Stimulated activated CD4-positive, alpha-beta T cell treated with anti-CD3 and anti-CD28 coated beads, TNF-alpha, amount 100 ng/mL, for 4 hours (primary cell): ENCODE data around the gene RTN1.

Experiments used
- DNase-seq, 3 experiments: peaks; one replicate each; pipeline ENCODE4 v3.0.0-alpha.2; 2020; ENCODE audit warnings: low read depth in 3 of 3

The RTN1 gene

GRCh38 chr14:59803052-59803540, 67.5 kb downstream of the RTN1 start:
- DNase-seq: no peak

GRCh38 chr14:59788176-59788575, 82.4 kb downstream of the RTN1 start:
- DNase-seq: no peak

GRCh38 chr14:59787045-59787674, 83.4 kb downstream of the RTN1 start:
- no peak for DNase-seq

- no peak for DNase-seq
Observed at GRCh38 chr14:59785629-59786028, 84.9 kb downstream of the RTN1 start.

- DNase-seq: no peak
Observed at GRCh38 chr14:59782760-59783159, 87.8 kb downstream of the RTN1 start.

- DNase-seq: no peak
Observed at GRCh38 chr14:59777006-59777579, 93.5 kb downstream of the RTN1 start.

GRCh38 chr14:59776468-59776867, 94.1 kb downstream of the RTN1 start:
- no peak for DNase-seq

GRCh38 chr14:59772233-59772632, 98.3 kb downstream of the RTN1 start:
- DNase-seq: no peak

- DNase-seq: no peak
Observed at GRCh38 chr14:59771577-59771976, 99.0 kb downstream of the RTN1 start.

- DNase-seq: no peak
Observed at GRCh38 chr14:59769586-59769985, 101.0 kb downstream of the RTN1 start.

GRCh38 chr14:59768855-59769375, 101.7 kb downstream of the RTN1 start:
- no peak for DNase-seq

- DNase-seq: no peak
Observed at GRCh38 chr14:59761851-59762250, 108.7 kb downstream of the RTN1 start.

GRCh38 chr14:59755409-59756135, 115.0 kb downstream of the RTN1 start:
- DNase-seq: no peak

- no peak for DNase-seq
Observed at GRCh38 chr14:59754256-59754655, 116.3 kb downstream of the RTN1 start.

- DNase-seq: no peak
Observed at GRCh38 chr14:59753512-59753911, 117.1 kb downstream of the RTN1 start.

GRCh38 chr14:59751578-59751977, 119.0 kb downstream of the RTN1 start:
- DNase-seq: no peak

GRCh38 chr14:59739794-59740193, 130.8 kb downstream of the RTN1 start:
- DNase-seq: no peak

- DNase-seq: no peak
Observed at GRCh38 chr14:59728304-59728703, 142.3 kb downstream of the RTN1 start.

- DNase-seq: no peak
Observed at GRCh38 chr14:59727073-59727661, 143.4 kb downstream of the RTN1 start.

GRCh38 chr14:59711080-59711479, 159.5 kb downstream of the RTN1 start:
- DNase-seq: no peak

- no peak for DNase-seq
Observed at GRCh38 chr14:59707778-59708561, 162.6 kb downstream of the RTN1 start.

GRCh38 chr14:59705866-59706265, 164.7 kb downstream of the RTN1 start:
- no peak for DNase-seq
